Measurements from ENCODE around the gene AKAP8L. TPM values are rescaled to one million over a fixed set of nuclear protein-coding genes. Genes with fewer than 3 reads are reported as not detected.
A peak's percentile ranks its signal among the peaks of the same experiment; 100 is the strongest.

The AKAP8L gene
- total and polyA plus RNA-seq, 9 of the 15 experiments (the other 6 are each of a cell fraction or from before 2014, with no cell fraction given) = 2.4 to 116 (median 70.7) TPM

DNA sequence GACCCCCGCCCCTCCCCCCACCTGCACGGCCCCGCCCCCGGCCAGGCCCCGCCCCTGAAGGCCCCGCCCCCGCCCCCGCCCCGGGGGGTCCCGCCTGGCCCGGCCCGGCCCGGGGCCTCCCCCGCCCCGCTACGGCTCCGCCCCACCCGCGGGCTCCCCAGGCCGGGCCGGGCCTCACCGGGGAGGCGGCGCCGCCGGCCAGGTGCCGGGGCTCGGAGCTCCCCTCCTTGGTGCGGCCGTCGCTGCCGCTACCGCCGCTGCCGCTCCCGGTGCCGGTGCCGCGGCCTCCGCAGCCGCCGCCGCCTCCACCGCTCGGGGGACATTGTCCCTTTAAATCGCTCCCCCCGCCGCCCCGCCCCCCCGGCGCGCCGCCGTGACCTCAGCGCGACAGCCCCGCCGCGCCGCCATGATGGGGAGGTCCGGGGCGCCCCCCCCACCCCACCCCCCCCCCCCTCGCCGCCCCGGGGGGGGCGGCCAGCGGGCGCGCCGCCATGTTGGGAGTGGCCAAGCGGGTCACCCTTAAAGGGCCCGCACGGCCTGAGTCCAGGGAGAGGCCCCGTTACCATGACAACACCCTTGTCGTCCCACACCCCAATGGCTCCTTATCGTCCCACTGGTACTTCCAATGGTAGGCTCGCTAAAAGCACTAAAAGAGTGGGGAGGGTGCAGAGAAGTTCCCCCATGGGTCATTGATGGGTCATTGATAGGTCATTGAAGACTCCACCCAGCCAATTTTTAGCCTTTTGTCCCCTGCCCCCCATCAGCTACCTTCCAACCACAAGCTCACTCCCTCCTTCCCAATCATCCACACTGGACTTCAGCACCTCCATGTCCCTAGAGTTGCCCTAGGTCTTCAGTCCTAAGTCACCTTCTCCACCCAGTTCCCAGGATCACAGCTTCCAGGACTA, 31.1 kb upstream of the AKAP8L start, which contains the start of gene WIZ (continued):
- no peak for TF ChIP-seq MYNN (IDR thresholded peaks at IDR 0.05)
- TF ChIP-seq MYNN (CRISPR knock-in tag; IDR thresholded peaks at IDR 0.05) = no peak
- TF ChIP-seq ZNF740 (CRISPR knock-in tag; IDR thresholded peaks at IDR 0.05) = peak; percentile 96
- peak in 1 of 2 experiments; percentile 100; a peak in 2 of 4 replicates for TF ChIP-seq ZNF740 (tag; IDR thresholded peaks at IDR 0.05)
- no peak for TF ChIP-seq MYC (IDR thresholded peaks at IDR 0.05; ENCODE audit: low read depth, low read length)
- TF ChIP-seq MYC (CRISPR knock-in tag; IDR thresholded peaks at IDR 0.05; ENCODE audit: borderline replicate concordance, low read depth) = no peak
- TF ChIP-seq ZBTB8A (IDR thresholded peaks at IDR 0.05; ENCODE audit: partially characterized antibody) = no peak
- TF ChIP-seq GATAD2A (IDR thresholded peaks at IDR 0.05) = no peak
- TF ChIP-seq CCAR2 (IDR thresholded peaks at IDR 0.05; ENCODE audit: low read depth, low read length) = no peak
- TF ChIP-seq NR2C2 (CRISPR knock-in tag; IDR thresholded peaks at IDR 0.05) = no peak
- TF ChIP-seq NR2C2 (tag; IDR thresholded peaks at IDR 0.05) = peak; percentile 90
- TF ChIP-seq CBFB (CRISPR knock-in tag; IDR thresholded peaks at IDR 0.05) = no peak
- TF ChIP-seq HNRNPUL1 (IDR thresholded peaks at IDR 0.05; ENCODE audit: low read length) = no peak
- peak; percentile 58 for TF ChIP-seq RB1 (IDR thresholded peaks at IDR 0.05; ENCODE audit: low read depth)
- TF ChIP-seq ZBTB5 (IDR thresholded peaks at IDR 0.05) = no peak
- no peak for TF ChIP-seq TEAD2 (tag; IDR thresholded peaks at IDR 0.05)
- TF ChIP-seq HNRNPLL (IDR thresholded peaks at IDR 0.05; ENCODE audit: low read depth, low read length, poor library complexity, severe bottlenecking) = no peak
- TF ChIP-seq FUS (optimal IDR thresholded peaks at IDR 0.05; ENCODE audit: low read depth, low read length) = no peak
- no peak for TF ChIP-seq NCOR1 (IDR thresholded peaks at IDR 0.05)
- TF ChIP-seq ELK3 (CRISPR knock-in tag; IDR thresholded peaks at IDR 0.05) = no peak
- TF ChIP-seq BMI1 (IDR thresholded peaks at IDR 0.05; ENCODE audit: low read length) = peak; percentile 82
- peak; percentile 11; the same call in 1 of the 2 replicates for TF ChIP-seq CHD2 (IDR thresholded peaks at IDR 0.05; ENCODE audit: low read depth, low read length)
- TF ChIP-seq, protein P1, sequence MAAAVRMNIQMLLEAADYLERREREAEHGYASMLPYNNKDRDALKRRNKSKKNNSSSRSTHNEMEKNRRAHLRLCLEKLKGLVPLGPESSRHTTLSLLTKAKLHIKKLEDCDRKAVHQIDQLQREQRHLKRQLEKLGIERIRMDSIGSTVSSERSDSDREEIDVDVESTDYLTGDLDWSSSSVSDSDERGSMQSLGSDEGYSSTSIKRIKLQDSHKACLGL (CRISPR knock-in tag; IDR thresholded peaks at IDR 0.05; ENCODE audit: borderline replicate concordance, poor library complexity, severe bottlenecking) = no peak
- no peak for TF ChIP-seq TRIM25 (IDR thresholded peaks at IDR 0.05; ENCODE audit: borderline replicate concordance)
